Osteoblast (primary cell): ENCODE data around the gene VSIG8. TPM values are rescaled to one million over a fixed set of nuclear protein-coding genes. Genes with fewer than 3 reads are reported as not detected.

ENCODE experiments used
- DNase-seq: peaks from one replicate; pipeline ENCODE4 v3.0.0; 2011; ENCODE audit warnings: low spot score, mixed read lengths; ENCODE audit not compliant: insufficient read length; ENCODE audit errors: missing footprints
- H2AFZ ChIP-seq: 2 replicates; pipeline ENCODE4 v1.6.0; 2011; ENCODE audit warnings: mild to moderate bottlenecking, low read length
- H3K27ac ChIP-seq: 2 replicates; pipeline ENCODE4 v1.5.1; 2011; ENCODE audit warnings: mild to moderate bottlenecking, low read depth, low read length, moderate library complexity
- H3K27me3 ChIP-seq: 2 replicates; pipeline ENCODE4 v1.6.0; 2012; ENCODE audit warnings: mild to moderate bottlenecking, control low read depth, inconsistent platforms, low read length, moderate library complexity; ENCODE audit not compliant: insufficient read depth
- H3K36me3 ChIP-seq: 2 replicates; pipeline ENCODE4 v1.5.1; 2011; ENCODE audit warnings: mild to moderate bottlenecking, low read length, control low read depth, moderate library complexity; ENCODE audit not compliant: insufficient read depth
- H3K4me1 ChIP-seq: 2 replicates; pipeline ENCODE4 v1.5.1; 2011; ENCODE audit warnings: mild to moderate bottlenecking, low read length, control low read depth, moderate library complexity; ENCODE audit not compliant: insufficient read depth
- H3K4me2 ChIP-seq: 2 replicates; pipeline ENCODE4 v1.6.0; 2011; ENCODE audit warnings: mild to moderate bottlenecking, low read length; ENCODE audit not compliant: insufficient read depth
- H3K4me3 ChIP-seq: fragments of 200-600 bp; sonication (generic); 3 replicates; pipeline ENCODE4 v1.5.1; 2012; ENCODE audit warnings: mild to moderate bottlenecking, low read length, inconsistent platforms; ENCODE audit not compliant: insufficient read depth
- H3K79me2 ChIP-seq: 2 replicates; pipeline ENCODE4 v1.6.0; 2012; ENCODE audit warnings: mild to moderate bottlenecking, low read length, control low read depth, inconsistent platforms; ENCODE audit not compliant: insufficient read depth
- H3K9me3 ChIP-seq: 2 replicates; pipeline ENCODE4 v1.5.1; 2011; ENCODE audit warnings: low read depth, low read length, control low read depth
- H4K20me1 ChIP-seq: 2 replicates; pipeline ENCODE4 v1.6.0; 2012; ENCODE audit warnings: mild to moderate bottlenecking, low read length, control low read depth; ENCODE audit not compliant: insufficient read depth
- CTCF ChIP-seq: IDR thresholded peaks from 2 replicates; pipeline ENCODE4 v1.5.1; 2011; ENCODE audit warnings: mild to moderate bottlenecking, low read depth, low read length, moderate library complexity; ENCODE audit errors: extremely low read depth
- total RNA-seq: library from RNA; depleted of rRNA; stranded (reverse); fragments of >200 nt; gene quantifications from 2 replicates; pipeline ENCODE4 v1.2.3, GENCODE V29; 2012

VSIG8 gene, protein sequence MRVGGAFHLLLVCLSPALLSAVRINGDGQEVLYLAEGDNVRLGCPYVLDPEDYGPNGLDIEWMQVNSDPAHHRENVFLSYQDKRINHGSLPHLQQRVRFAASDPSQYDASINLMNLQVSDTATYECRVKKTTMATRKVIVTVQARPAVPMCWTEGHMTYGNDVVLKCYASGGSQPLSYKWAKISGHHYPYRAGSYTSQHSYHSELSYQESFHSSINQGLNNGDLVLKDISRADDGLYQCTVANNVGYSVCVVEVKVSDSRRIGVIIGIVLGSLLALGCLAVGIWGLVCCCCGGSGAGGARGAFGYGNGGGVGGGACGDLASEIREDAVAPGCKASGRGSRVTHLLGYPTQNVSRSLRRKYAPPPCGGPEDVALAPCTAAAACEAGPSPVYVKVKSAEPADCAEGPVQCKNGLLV
- not detected in 2 replicates for total RNA-seq

- Histone ChIP-seq H3K27me3 (no peaks in the 10 kb centered on the region), H3K4me1 (no peaks in the 10 kb centered on the region), H2AFZ (no peak within 1 kb of the TSS), H3K4me3 (no peak within 1 kb of the TSS), H3K27ac (no peak within 1 kb of the TSS), H4K20me1 (no peaks in the 10 kb centered on the region), H3K36me3 (no peaks in the 10 kb centered on the region), H3K9me3 (no peaks in the 10 kb centered on the region), H3K4me2 (no peak within 1 kb of the TSS), H3K79me2 (no peaks in the 10 kb centered on the region)
- TF ChIP-seq CTCF = no peak
- no peak for DNase-seq
Observed at GRCh38 chr1:159862557-159862956, at the start of gene VSIG8. TSS of gene VSIG8 (minus strand) at chr1:159862657. CDS start at chr1:159862521, 136 bp downstream.

DNA sequence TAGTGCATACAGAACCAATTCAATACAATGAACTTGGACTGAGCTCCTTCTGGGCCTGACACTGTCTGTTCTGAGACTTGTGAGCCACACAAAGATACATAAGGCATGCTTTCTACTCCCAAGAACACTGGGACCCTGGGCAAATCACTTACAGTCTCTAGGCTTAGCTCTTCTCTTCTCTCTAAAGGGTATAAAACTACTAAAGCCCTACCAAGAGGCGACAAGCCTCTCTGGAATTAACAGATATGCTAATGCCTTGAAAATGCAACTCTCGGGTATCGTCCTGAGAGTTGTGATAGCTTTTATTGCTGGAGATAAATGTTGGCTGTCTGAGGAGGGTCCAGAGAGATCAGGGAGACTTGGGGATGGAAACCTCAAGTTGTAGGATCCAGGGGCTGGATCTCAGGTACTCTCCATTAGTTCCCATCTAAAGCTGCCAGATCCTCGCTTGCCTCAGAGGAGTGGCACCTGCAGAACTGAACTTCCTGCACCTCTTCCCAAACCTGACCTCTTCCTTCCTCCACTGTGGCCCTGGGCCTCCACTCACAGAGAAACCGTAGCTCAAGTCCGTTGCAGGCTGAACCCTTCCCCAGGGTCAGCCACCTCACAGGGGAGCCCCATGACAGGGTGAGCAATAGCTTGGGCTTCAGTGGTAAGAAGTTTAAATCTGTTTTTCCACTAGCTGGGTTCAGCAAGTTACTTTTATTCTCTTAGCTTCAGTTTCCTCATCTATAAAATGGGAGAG lies 49.0 kb upstream of the VSIG8 start:
- Histone ChIP-seq H4K20me1 (peaks cover under 1% of the 10 kb centered on the region), H3K9me3 (no peaks in the 10 kb centered on the region), H3K27me3 (no peaks in the 10 kb centered on the region), H3K4me3 (no peak overlapping the region), H3K36me3 (peaks cover under 1% of the 10 kb centered on the region), H3K4me2 (no peak overlapping the region), H3K79me2 (no peaks in the 10 kb centered on the region), H3K4me1 (peaks cover 52% of the 10 kb centered on the region), H2AFZ (no peak overlapping the region), H3K27ac (peak overlapping the region; percentile 89)
- TF ChIP-seq CTCF = no peak
- peak; percentile 43 for DNase-seq

DNA sequence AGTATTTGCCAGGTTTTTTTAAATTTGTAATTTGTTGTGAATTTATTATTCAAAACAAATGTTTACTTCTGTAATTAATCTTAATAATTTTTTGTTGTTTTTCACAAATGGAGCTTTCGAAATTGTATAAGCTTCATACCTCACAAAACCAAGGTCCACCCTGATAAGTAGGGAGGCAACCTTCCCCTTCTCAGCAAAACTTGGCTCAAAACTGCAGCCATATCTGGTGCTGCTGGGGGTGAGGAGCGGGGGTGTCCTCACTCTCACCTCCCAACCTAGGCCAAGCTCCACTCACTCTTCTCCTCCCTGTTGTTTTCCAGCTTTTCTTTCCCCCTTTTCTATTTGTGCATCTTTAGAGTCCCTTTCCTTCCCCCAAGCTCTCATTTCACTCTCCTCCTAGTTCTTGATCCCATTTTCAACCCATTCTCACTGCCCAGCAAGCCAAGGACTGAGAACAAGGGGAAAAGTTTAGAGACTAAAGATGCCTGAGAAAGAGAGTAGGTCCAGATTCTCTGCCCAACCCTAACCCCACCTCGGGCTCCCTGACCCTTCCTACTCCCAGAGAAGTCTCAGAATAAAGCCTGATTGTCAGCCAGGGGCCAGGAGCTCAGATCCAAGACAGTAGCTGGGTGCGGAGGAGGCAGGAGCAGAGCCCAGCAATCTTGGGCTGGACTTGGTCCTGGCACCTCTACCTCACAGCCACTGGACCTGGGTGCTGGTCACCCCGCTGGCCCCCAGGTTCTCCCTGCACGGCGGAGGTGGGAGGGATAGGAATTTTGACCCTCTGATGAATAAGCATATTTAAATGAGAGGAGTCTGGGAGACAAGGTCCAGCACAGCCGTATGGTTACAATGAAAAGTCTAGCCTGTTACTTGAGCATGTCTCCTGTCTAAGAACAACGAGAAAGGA lies 45.8 kb upstream of the VSIG8 start:
- Histone ChIP-seq H3K4me1 (peaks cover 38% of the 10 kb centered on the region), H3K79me2 (no peaks in the 10 kb centered on the region), H3K9me3 (no peaks in the 10 kb centered on the region), H2AFZ (no peak overlapping the region), H3K4me3 (no peak overlapping the region), H3K36me3 (no peaks in the 10 kb centered on the region), H3K27ac (no peak overlapping the region), H3K4me2 (no peak overlapping the region), H3K27me3 (no peaks in the 10 kb centered on the region), H4K20me1 (no peaks in the 10 kb centered on the region)
- TF ChIP-seq CTCF = no peak
- DNase-seq = peak; percentile 25
